K562 (cell line): ENCODE measurements around the gene TRIM40.

Experiments used
- ARNT ChIP-seq, 2 experiments: fragments of 450-650 bp; IDR thresholded peaks; 2 replicates each; pipeline ENCODE4 v1.6.1; 2016; ENCODE audit warnings: mild to moderate bottlenecking in 1 of 2
- CREB1 ChIP-seq, 2 experiments: sonication (generic) in 1 of 2; formaldehyde crosslinking in 1 of 2; IDR thresholded peaks; 2 replicates each; pipeline versions ENCODE4 v1.6.1 to v1.8.0; 2012 to 2022; ENCODE audit warnings: inconsistent platforms in 1 of 2, mild to moderate bottlenecking in 1 of 2, missing genetic modification reagents in 1 of 2, moderate library complexity in 1 of 2
- FOXA3 ChIP-seq, 2 experiments: fragments of 450-650 bp in 1 of 2; sonication (generic) in 1 of 2; formaldehyde crosslinking; IDR thresholded peaks in 1 of 2; conservative IDR thresholded peaks in 1 of 2; 2 replicates each; pipeline versions ENCODE4 v1.4.0 to v1.8.0; 2020 to 2022; ENCODE audit warnings: mild to moderate bottlenecking in 2 of 2, missing genetic modification reagents in 1 of 2
- HDGF ChIP-seq: fragments of 450-650 bp; IDR thresholded peaks from 2 replicates; pipeline ENCODE4 v1.6.1; 2016
- JUNB ChIP-seq: fragments of 450-650 bp; formaldehyde crosslinking; conservative IDR thresholded peaks from 2 replicates; pipeline ENCODE4 v1.4.0; 2020; ENCODE audit warnings: mild to moderate bottlenecking
- NFIC ChIP-seq: fragments of 450-650 bp; IDR thresholded peaks from 2 replicates; pipeline ENCODE4 v1.6.1; 2017; ENCODE audit warnings: mild to moderate bottlenecking, inconsistent platforms
- ZBTB1 ChIP-seq: sonication (generic); formaldehyde crosslinking; IDR thresholded peaks from 2 replicates; pipeline ENCODE4 v1.8.1; 2023; ENCODE audit warnings: missing genetic modification reagents, low read depth, mild to moderate bottlenecking, borderline replicate concordance
- TF ChIP-seq, protein P1 (sequence below), 3 experiments: IDR thresholded peaks in 2 of 3; conservative IDR thresholded peaks in 1 of 3; 2 replicates each; pipeline ENCODE4 v1.5.1; 2011 to 2012; ENCODE audit warnings: low read length in 3 of 3, mild to moderate bottlenecking in 3 of 3, control low read depth in 2 of 3, improper control_type of control experiment in 1 of 3, inconsistent platforms in 1 of 3, low read depth in 1 of 3, mixed read lengths in 1 of 3, moderate library complexity in 1 of 3; ENCODE audit not compliant: insufficient read depth in 2 of 3

DNA sequence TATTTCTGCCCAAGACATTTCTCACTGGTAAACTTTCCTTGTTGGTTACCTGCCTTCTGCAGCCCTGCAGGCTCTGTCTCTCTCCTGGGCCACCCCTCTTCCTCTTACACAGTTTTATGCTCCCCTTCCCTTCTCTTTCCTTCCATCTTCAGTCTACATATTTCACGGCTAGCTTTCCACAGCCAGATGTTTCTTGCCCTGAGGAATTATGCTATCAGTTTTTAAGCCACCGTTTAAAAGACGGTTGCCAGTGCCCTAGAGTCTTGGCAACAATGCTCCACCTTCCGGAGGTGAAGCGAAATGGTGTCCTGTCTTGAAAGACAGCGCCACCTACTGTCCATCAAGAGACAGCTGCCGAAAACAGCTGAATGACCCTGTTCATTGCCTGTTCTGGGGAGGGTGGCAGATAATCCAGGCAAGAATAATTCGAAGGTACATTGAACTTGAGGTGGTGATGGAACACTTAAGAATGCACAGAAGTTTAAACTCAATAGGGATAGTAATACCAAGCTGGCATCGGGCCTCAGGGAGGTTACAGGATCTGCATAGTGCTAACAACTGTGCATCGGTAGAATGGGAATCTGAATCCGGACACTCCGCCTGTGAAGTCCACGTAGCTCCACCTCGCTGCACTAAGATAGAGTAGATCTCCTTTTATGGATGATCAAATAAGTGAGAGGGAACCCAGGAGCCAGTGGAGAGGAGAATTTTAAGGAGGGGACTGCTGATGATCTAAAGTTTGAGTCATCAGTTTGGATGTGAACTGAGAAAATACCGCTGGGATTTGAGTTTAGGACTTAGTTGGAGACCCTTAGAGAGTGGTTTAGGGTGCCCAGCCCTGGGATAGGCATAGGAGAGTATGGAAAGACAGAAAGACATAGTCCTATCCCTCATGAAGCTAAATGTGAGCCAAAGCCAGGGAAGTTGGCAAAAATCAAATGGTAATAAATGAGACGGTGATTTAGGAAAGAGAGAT is 4.8 kb upstream of the TRIM40 start:
- no peak for TF ChIP-seq CREB1 (IDR thresholded peaks at IDR 0.05)
- no peak for TF ChIP-seq CREB1 (CRISPR knock-in tag; IDR thresholded peaks at IDR 0.05)
- no peak for TF ChIP-seq FOXA3 (CRISPR knock-in tag; conservative IDR thresholded peaks at IDR 0.05 in 1 of 2, IDR thresholded peaks at IDR 0.05 in 1 of 2)
- TF ChIP-seq, protein P1, sequence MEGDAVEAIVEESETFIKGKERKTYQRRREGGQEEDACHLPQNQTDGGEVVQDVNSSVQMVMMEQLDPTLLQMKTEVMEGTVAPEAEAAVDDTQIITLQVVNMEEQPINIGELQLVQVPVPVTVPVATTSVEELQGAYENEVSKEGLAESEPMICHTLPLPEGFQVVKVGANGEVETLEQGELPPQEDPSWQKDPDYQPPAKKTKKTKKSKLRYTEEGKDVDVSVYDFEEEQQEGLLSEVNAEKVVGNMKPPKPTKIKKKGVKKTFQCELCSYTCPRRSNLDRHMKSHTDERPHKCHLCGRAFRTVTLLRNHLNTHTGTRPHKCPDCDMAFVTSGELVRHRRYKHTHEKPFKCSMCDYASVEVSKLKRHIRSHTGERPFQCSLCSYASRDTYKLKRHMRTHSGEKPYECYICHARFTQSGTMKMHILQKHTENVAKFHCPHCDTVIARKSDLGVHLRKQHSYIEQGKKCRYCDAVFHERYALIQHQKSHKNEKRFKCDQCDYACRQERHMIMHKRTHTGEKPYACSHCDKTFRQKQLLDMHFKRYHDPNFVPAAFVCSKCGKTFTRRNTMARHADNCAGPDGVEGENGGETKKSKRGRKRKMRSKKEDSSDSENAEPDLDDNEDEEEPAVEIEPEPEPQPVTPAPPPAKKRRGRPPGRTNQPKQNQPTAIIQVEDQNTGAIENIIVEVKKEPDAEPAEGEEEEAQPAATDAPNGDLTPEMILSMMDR (IDR thresholded peaks at IDR 0.05 in 2 of 3, conservative IDR thresholded peaks at IDR 0.05 in 1 of 3; ENCODE audit: insufficient read depth in 2 of 3, low read depth in 1 of 3, low read length in 3 of 3) = peak; percentile 100
- TF ChIP-seq JUNB (CRISPR knock-in tag) = no peak
- 0 out of 4 replicates have a peak, but pooled peaks of 1 of the 2 experiments have one; percentile 42 for TF ChIP-seq ARNT (IDR thresholded peaks at IDR 0.05)
- no peak for TF ChIP-seq HDGF
- no peak for TF ChIP-seq ZBTB1 (CRISPR knock-in tag)
- TF ChIP-seq NFIC = no peak
